NCI-H2196 (cell line): ENCODE measurements around the gene INAVA.
"Not testable (repeated sequence)": the region's sequence is repeated elsewhere in the genome, so short reads cannot be mapped to it uniquely, and the experiment has no call there.

Experiments used
- DNase-seq: peaks from one replicate; lab custom pipeline; 2025; ENCODE audit not compliant: unreplicated experiment; lab: John Stamatoyannopoulos, UW

The INAVA gene

GRCh38 chr1:200962151-200962550, 67.5 kb downstream of the INAVA start:
- not testable (repeated sequence) for DNase-seq

- no peak for DNase-seq
Measured at GRCh38 chr1:200962631-200963030, 67.9 kb downstream of the INAVA start.

GRCh38 chr1:200963076-200963475, 68.4 kb downstream of the INAVA start:
- DNase-seq, result no peak

- DNase-seq, result not testable (repeated sequence)
Measured at GRCh38 chr1:200963888-200964287, 69.2 kb downstream of the INAVA start.
